Measurements from ENCODE around the gene APOH.
A peak's percentile ranks its signal among the peaks of the same experiment; 100 is the strongest.

DNA sequence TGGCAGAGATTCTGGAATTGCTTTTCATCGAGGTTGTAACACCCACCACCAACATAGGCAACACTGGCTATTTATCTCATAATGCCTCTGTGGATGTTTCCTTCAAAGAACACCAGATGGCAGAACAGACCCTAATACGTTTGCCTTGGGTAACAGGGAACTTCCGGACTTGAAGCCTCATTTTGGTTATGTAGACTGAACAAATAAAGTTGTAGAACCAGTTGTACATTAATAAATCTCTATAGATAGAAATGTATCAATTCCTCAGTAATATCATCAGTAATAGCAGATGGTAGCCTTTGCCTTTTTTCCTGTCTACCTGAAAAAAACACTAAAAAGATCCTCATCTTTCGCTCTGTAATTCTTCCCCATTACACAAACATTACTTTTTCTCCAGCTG, 25.9 kb upstream of the APOH start:
- TF ChIP-seq POLR2A (IDR thresholded peaks at IDR 0.05): no peak
- TF ChIP-seq, protein P1, sequence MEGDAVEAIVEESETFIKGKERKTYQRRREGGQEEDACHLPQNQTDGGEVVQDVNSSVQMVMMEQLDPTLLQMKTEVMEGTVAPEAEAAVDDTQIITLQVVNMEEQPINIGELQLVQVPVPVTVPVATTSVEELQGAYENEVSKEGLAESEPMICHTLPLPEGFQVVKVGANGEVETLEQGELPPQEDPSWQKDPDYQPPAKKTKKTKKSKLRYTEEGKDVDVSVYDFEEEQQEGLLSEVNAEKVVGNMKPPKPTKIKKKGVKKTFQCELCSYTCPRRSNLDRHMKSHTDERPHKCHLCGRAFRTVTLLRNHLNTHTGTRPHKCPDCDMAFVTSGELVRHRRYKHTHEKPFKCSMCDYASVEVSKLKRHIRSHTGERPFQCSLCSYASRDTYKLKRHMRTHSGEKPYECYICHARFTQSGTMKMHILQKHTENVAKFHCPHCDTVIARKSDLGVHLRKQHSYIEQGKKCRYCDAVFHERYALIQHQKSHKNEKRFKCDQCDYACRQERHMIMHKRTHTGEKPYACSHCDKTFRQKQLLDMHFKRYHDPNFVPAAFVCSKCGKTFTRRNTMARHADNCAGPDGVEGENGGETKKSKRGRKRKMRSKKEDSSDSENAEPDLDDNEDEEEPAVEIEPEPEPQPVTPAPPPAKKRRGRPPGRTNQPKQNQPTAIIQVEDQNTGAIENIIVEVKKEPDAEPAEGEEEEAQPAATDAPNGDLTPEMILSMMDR (IDR thresholded peaks at IDR 0.05): peak; percentile 64 to 84 (median 72)
